Natural killer cell (primary cell): ENCODE data around the gene UBAC2. TPM values are rescaled to one million over a fixed set of nuclear protein-coding genes. Genes with fewer than 3 reads are reported as not detected.

Experiments
- ATAC-seq, 3 donors: fragments of 150-1000 bp in 2 of 3; fragments of 200-7000 bp in 1 of 3; cut with Tn5 transposase; 1 replicate in 1 of 3; 2 replicates in 2 of 3; pipeline ENCODE4 v1.10.0; 2021; ENCODE audit warnings: mild to moderate bottlenecking in 2 of 3, moderate library complexity in 2 of 3
- DNase-seq, 2 donors: peaks; one replicate each; pipeline versions ENCODE4 v3.0.0 to v3.0.0-alpha.2; 2013 to 2021; ENCODE audit warnings: mixed read lengths in 1 of 2
- H3K27ac ChIP-seq: one replicate; pipeline ENCODE4 v1.5.1; 2013; ENCODE audit warnings: mild to moderate bottlenecking, low read length
- H3K27me3 ChIP-seq: one replicate; pipeline ENCODE4 v1.6.1; 2013; ENCODE audit warnings: low read length; ENCODE audit not compliant: control insufficient read depth, insufficient read depth
- H3K36me3 ChIP-seq: one replicate; pipeline ENCODE4 v1.6.1; 2013; ENCODE audit warnings: low read length; ENCODE audit not compliant: control insufficient read depth, insufficient read depth
- H3K4me1 ChIP-seq: one replicate; pipeline ENCODE4 v1.6.1; 2013; ENCODE audit warnings: low read length; ENCODE audit not compliant: control insufficient read depth, insufficient read depth
- H3K4me3 ChIP-seq: one replicate; pipeline ENCODE4 v1.5.1; 2013; ENCODE audit warnings: low read length
- H3K9me3 ChIP-seq: one replicate; pipeline ENCODE4 v1.6.1; 2013; ENCODE audit warnings: low read length; ENCODE audit not compliant: control insufficient read depth, insufficient read depth
- H3K27ac Mint-ChIP-seq, 2 donors: one replicate each; pipeline ENCODE4 v1.8.0; 2022; ENCODE audit warnings: mild to moderate bottlenecking in 2 of 2, mixed read lengths in 2 of 2, moderate library complexity in 1 of 2
- H3K27me3 Mint-ChIP-seq, 2 donors: one replicate each; pipeline ENCODE4 v1.8.0; 2022; ENCODE audit warnings: low read depth in 2 of 2, mixed read lengths in 2 of 2
- H3K36me3 Mint-ChIP-seq: one replicate; pipeline ENCODE4 v1.8.0; 2022; ENCODE audit warnings: mixed read lengths
- H3K4me1 Mint-ChIP-seq, 2 donors: one replicate each; pipeline ENCODE4 v1.8.0; 2022; ENCODE audit warnings: mixed read lengths in 2 of 2
- H3K4me3 Mint-ChIP-seq: one replicate; pipeline ENCODE4 v1.8.0; 2022; ENCODE audit warnings: mild to moderate bottlenecking, moderate library complexity, mixed read lengths
- H3K9me3 Mint-ChIP-seq, 2 donors: one replicate each; pipeline ENCODE4 v1.8.0; 2022; ENCODE audit warnings: mixed read lengths in 2 of 2
- CTCF ChIP-seq: fragments of 200-600 bp; IDR thresholded peaks from one replicate; pipeline ENCODE4 v1.8.0; 2022; ENCODE audit warnings: antibody characterized with exemption
- WGBS: methylation state at CpG from one replicate; pipeline ENCODE4 v1.1.7; 2013; ENCODE audit warnings: missing lambda C conversion rate; ENCODE audit not compliant: insufficient coverage; 5-methylcytosine and 5-hydroxymethylcytosine counted together
- intact Hi-C: fragments of 100-400 bp; cut with micrococcal nuclease; formaldehyde crosslinking; loops from one replicate; pipeline ENCODE4 v1.14.2; 2022
- total RNA-seq, 4 donors: library from RNA; stranded (reverse); fragments of 120-200 nt in 1 of 4; gene quantifications; one replicate each; pipeline versions ENCODE4 v1.2.3 to v1.2.4, GENCODE V29; 2013 to 2022

UBAC2 gene
- total RNA-seq, 3 donors from 2014 or later (not counting 1 experiment from before 2014, with no cell fraction given), result 50.6 to 59.1 (median 56.4) TPM

DNA sequence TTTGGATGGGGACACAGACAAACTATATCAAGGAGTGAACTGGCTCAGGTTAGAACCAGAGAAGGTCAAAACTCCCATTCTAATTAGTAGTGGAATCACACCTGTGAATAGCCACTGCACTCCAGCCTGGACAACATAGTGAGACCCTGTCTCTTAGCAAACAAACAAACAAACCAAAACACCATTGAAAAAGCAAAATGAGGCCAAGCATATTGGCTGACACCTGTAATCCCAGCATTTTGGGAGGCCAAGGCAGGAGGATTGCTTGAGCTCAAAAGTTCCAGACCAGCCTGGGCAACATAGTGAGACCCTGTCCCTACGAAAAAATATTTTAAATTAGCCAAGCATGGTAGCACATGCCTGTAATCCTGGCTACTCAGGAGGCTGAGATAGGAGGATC, 39.1 kb upstream of the UBAC2 start:
- Mint-ChIP-seq H3K9me3 (no peaks in the 10 kb centered on the region), H3K36me3 (no peaks in the 10 kb centered on the region), H3K27me3 (peaks cover 32 to 48% of the 10 kb centered on the region in 2 donors), H3K27ac (no peak overlapping the region), H3K4me3 (no peak overlapping the region), H3K4me1 (no peaks in the 10 kb centered on the region)
- DNase-seq (no peak), ATAC-seq (no peak)
- intact Hi-C loops, result no loop called here
- H3K27ac ChIP-seq, result no peak overlapping the region
- TF ChIP-seq CTCF, result no peak
- WGBS, result 64% methylated on average over 1 of the region's 1 CpG
- H3K4me1 ChIP-seq, result no peaks in the 10 kb centered on the region
- no peaks in the 10 kb centered on the region for H3K9me3 ChIP-seq
- H3K36me3 ChIP-seq, result no peaks in the 10 kb centered on the region
- H3K4me3 ChIP-seq, result no peak overlapping the region
- peaks cover 5% of the 10 kb centered on the region for H3K27me3 ChIP-seq

GRCh38 chr13:99162567-99163361, 37.9 kb upstream of the UBAC2 start:
- TF ChIP-seq CTCF, result no peak
- no peak overlapping the region for H3K27ac ChIP-seq
- H3K27me3 ChIP-seq, result peaks cover 5% of the 10 kb centered on the region
- no peak overlapping the region for H3K4me3 ChIP-seq
- Mint-ChIP-seq H3K4me1 (no peaks in the 10 kb centered on the region), H3K36me3 (no peaks in the 10 kb centered on the region), H3K27ac (no peak overlapping the region), H3K4me3 (no peak overlapping the region), H3K9me3 (no peaks in the 10 kb centered on the region), H3K27me3 (peaks cover 30 to 48% of the 10 kb centered on the region in 2 donors)
- DNase-seq, result no peak
- no peak for ATAC-seq
- intact Hi-C loops, result no loop called here
- H3K4me1 ChIP-seq, result no peaks in the 10 kb centered on the region
- WGBS, result 93% methylated on average over 12 of the region's 13 CpGs
- H3K36me3 ChIP-seq, result no peaks in the 10 kb centered on the region
- no peaks in the 10 kb centered on the region for H3K9me3 ChIP-seq

DNA sequence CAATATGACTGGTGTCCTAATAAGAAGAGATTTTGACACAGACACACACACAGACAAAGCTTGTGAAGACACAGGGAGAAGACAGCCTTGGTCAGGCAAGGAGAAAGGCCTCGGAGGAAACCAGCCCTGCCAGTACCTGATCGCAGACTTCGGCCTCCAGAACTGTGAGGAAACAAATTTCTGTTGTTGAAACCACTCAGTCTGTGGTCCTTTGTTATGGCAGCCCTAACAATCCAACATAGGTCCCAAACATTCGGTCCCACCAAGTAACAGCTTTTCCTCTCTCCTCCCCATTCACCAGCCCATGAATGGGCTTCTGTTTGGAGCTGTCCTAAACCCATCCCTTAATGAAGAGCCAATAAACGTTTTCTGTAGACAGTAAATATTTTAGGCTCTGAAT, 36.4 kb upstream of the UBAC2 start:
- no peaks in the 10 kb centered on the region for H3K4me1 Mint-ChIP-seq
- 92% methylated on average over 5 of the region's 5 CpGs for WGBS
- H3K4me1 ChIP-seq, result no peaks in the 10 kb centered on the region
- H3K4me3 ChIP-seq, result no peak overlapping the region
- intact Hi-C loops, result no loop called here
- no peaks in the 10 kb centered on the region for H3K36me3 Mint-ChIP-seq
- no peak overlapping the region for H3K27ac Mint-ChIP-seq
- no peak for ATAC-seq
- H3K27me3 Mint-ChIP-seq, result peaks cover 21 to 41% of the 10 kb centered on the region in 2 donors
- TF ChIP-seq CTCF, result no peak
- no peaks in the 10 kb centered on the region for H3K9me3 Mint-ChIP-seq
- no peak overlapping the region for H3K4me3 Mint-ChIP-seq
- no peaks in the 10 kb centered on the region for H3K36me3 ChIP-seq
- no peak for DNase-seq
- H3K27me3 ChIP-seq, result peaks cover under 1% of the 10 kb centered on the region
- no peak overlapping the region for H3K27ac ChIP-seq
- no peaks in the 10 kb centered on the region for H3K9me3 ChIP-seq
